ENCODE results near the gene NAV3.

NAV3 gene

GRCh38 chr12:77830583-77831351 is at the start of gene NAV3:
TSS of gene NAV3 (plus strand) at chr12:77830894. CDS start at chr12:77831462, 568 bp downstream.
- no peak within 1 kb of the TSS for H3K4me3 ChIP-seq (ENCODE audit: low read depth, low read length)
- DNase-seq (ENCODE audit: low read depth, low spot score), result peak; percentile 31
- TF ChIP-seq CTCF (IDR thresholded peaks at IDR 0.05; ENCODE audit: low read depth, low read length), result no peak
- in situ Hi-C loops (cut with HindIII; ENCODE audit: low sequenced_read_pairs), result no loop called here

GRCh38 chr12:77782034-77782433 is 48.7 kb upstream of the NAV3 start:
- in situ Hi-C loops (cut with HindIII; ENCODE audit: low sequenced_read_pairs), result no loop called here
- no peak for DNase-seq (ENCODE audit: low read depth, low spot score)
- TF ChIP-seq CTCF (IDR thresholded peaks at IDR 0.05; ENCODE audit: low read depth, low read length), result no peak
- no peak overlapping the region for H3K4me3 ChIP-seq (ENCODE audit: low read depth, low read length)

- no peak overlapping the region for H3K4me3 ChIP-seq (ENCODE audit: low read depth, low read length)
- in situ Hi-C loops (cut with HindIII; ENCODE audit: low sequenced_read_pairs), result no loop called here
- no peak for TF ChIP-seq CTCF (IDR thresholded peaks at IDR 0.05; ENCODE audit: low read depth, low read length)
- DNase-seq (ENCODE audit: low read depth, low spot score), result no peak
Measured at GRCh38 chr12:77782766-77783165, 47.9 kb upstream of the NAV3 start.

GRCh38 chr12:77785211-77785610 is 45.5 kb upstream of the NAV3 start:
- TF ChIP-seq CTCF (IDR thresholded peaks at IDR 0.05; ENCODE audit: low read depth, low read length), result no peak
- H3K4me3 ChIP-seq (ENCODE audit: low read depth, low read length), result no peak overlapping the region
- DNase-seq (ENCODE audit: low read depth, low spot score), result no peak
- in situ Hi-C loops (cut with HindIII; ENCODE audit: low sequenced_read_pairs), result no loop called here

- no peak overlapping the region for H3K4me3 ChIP-seq (ENCODE audit: low read depth, low read length)
- no peak for TF ChIP-seq CTCF (IDR thresholded peaks at IDR 0.05; ENCODE audit: low read depth, low read length)
- in situ Hi-C loops (cut with HindIII; ENCODE audit: low sequenced_read_pairs), result no loop called here
- no peak for DNase-seq (ENCODE audit: low read depth, low spot score)
Measured at GRCh38 chr12:77786675-77787074, 44.0 kb upstream of the NAV3 start.

- in situ Hi-C loops (cut with HindIII; ENCODE audit: low sequenced_read_pairs), result no loop called here
- no peak for DNase-seq (ENCODE audit: low read depth, low spot score)
- no peak for TF ChIP-seq CTCF (IDR thresholded peaks at IDR 0.05; ENCODE audit: low read depth, low read length)
- H3K4me3 ChIP-seq (ENCODE audit: low read depth, low read length), result no peak overlapping the region
Measured at GRCh38 chr12:77788231-77789168, 42.2 kb upstream of the NAV3 start.

Measured in astrocyte of the spinal cord (primary cell).